Neuronal stem cell (in vitro differentiated cells): ENCODE data around the gene FXN.
"Not testable (repeated sequence)": the region's sequence is repeated elsewhere in the genome, so short reads cannot be mapped to it uniquely, and the experiment has no call there.

Source experiments
- DNase-seq: peaks from one replicate; pipeline ENCODE4 v3.0.0-alpha.2; 2013; ENCODE audit warnings: low spot score
- H2AFZ ChIP-seq: one replicate; pipeline ENCODE4 v1.6.1; 2013; ENCODE audit warnings: mild to moderate bottlenecking, low read length, inconsistent platforms
- H2AK5ac ChIP-seq: 2 replicates; pipeline ENCODE4 v1.6.1; 2013; ENCODE audit warnings: low read depth, mild to moderate bottlenecking, inconsistent platforms, low read length, moderate library complexity, mixed read lengths
- H2BK120ac ChIP-seq: 2 replicates; pipeline ENCODE4 v1.6.1; 2013; ENCODE audit warnings: low read depth, mild to moderate bottlenecking, inconsistent platforms, low read length, moderate library complexity, mixed read lengths
- H2BK12ac ChIP-seq: one replicate; pipeline ENCODE4 v1.6.1; 2013; ENCODE audit warnings: low read length, inconsistent platforms
- H2BK15ac ChIP-seq: 2 replicates; pipeline ENCODE4 v1.6.1; 2013; ENCODE audit warnings: mild to moderate bottlenecking, low read length, inconsistent platforms, mixed read lengths
- H2BK5ac ChIP-seq: one replicate; pipeline ENCODE4 v1.6.1; 2013; ENCODE audit warnings: inconsistent platforms, mild to moderate bottlenecking, low read length, moderate library complexity
- H3K14ac ChIP-seq: one replicate; pipeline ENCODE4 v1.6.1; 2013; ENCODE audit warnings: low read length, inconsistent platforms
- H3K18ac ChIP-seq: 2 replicates; pipeline ENCODE4 v1.6.1; 2013; ENCODE audit warnings: low read length, inconsistent platforms
- H3K23ac ChIP-seq: 2 replicates; pipeline ENCODE4 v1.6.1; 2013; ENCODE audit warnings: low read depth, mild to moderate bottlenecking, mixed read lengths, low read length, inconsistent platforms; ENCODE audit not compliant: poor library complexity
- H3K27ac ChIP-seq: replicated peaks from 3 replicates; pipeline ENCODE4 v1.5.1; 2013; ENCODE audit warnings: low read length, inconsistent platforms
- H3K27me3 ChIP-seq, 3 experiments: 2 replicates each; pipeline ENCODE4 v1.6.1; 2013; ENCODE audit warnings: low read length in 3 of 3, mild to moderate bottlenecking in 2 of 3, inconsistent platforms in 1 of 3, low read depth in 1 of 3, mixed read lengths in 1 of 3, moderate library complexity in 1 of 3; ENCODE audit not compliant: control insufficient read depth in 3 of 3, insufficient read depth in 3 of 3
- H3K36me3 ChIP-seq, 2 donors: replicated peaks in 1 of 2; 2 replicates each; pipeline ENCODE4 v1.6.1; 2013; ENCODE audit warnings: low read length in 2 of 2; ENCODE audit not compliant: control insufficient read depth in 2 of 2, insufficient read depth in 2 of 2
- H3K4ac ChIP-seq: 2 replicates; pipeline ENCODE4 v1.6.1; 2013; ENCODE audit warnings: inconsistent platforms, mild to moderate bottlenecking, low read length, moderate library complexity
- H3K4me1 ChIP-seq, 2 donors: 1 replicate in 1 of 2; 2 replicates in 1 of 2; pipeline ENCODE4 v1.6.1; 2013; ENCODE audit warnings: low read length in 2 of 2, low read depth in 1 of 2; ENCODE audit not compliant: control insufficient read depth in 2 of 2, insufficient read depth in 1 of 2
- H3K4me2 ChIP-seq: one replicate; pipeline ENCODE4 v1.6.1; 2013; ENCODE audit warnings: mild to moderate bottlenecking, low read length, inconsistent platforms; ENCODE audit not compliant: insufficient read depth, poor library complexity, severe bottlenecking
- H3K4me3 ChIP-seq, 2 donors: 2 replicates each; pipeline ENCODE4 v1.5.1; 2013; ENCODE audit warnings: low read length in 2 of 2, mild to moderate bottlenecking in 2 of 2, inconsistent platforms in 1 of 2, moderate library complexity in 1 of 2
- H3K79me1 ChIP-seq: one replicate; pipeline ENCODE4 v1.6.1; 2013; ENCODE audit warnings: low read depth, mild to moderate bottlenecking, inconsistent platforms, low read length, moderate library complexity
- H3K9ac ChIP-seq: one replicate; pipeline ENCODE4 v1.6.1; 2013; ENCODE audit warnings: mild to moderate bottlenecking, low read depth, low read length, inconsistent platforms; ENCODE audit not compliant: poor library complexity
- H3K9me3 ChIP-seq, 2 donors: replicated peaks in 1 of 2; 2 replicates each; pipeline versions ENCODE3 to v1.6.1; 2013; ENCODE audit warnings: low read length in 2 of 2, mild to moderate bottlenecking in 2 of 2, inconsistent platforms in 1 of 2, low read depth in 1 of 2, mixed read lengths in 1 of 2, moderate library complexity in 1 of 2; ENCODE audit not compliant: control insufficient read depth in 2 of 2, insufficient read depth in 1 of 2
- H4K8ac ChIP-seq: one replicate; pipeline ENCODE4 v1.6.1; 2013; ENCODE audit warnings: low read depth, mild to moderate bottlenecking, inconsistent platforms, low read length, moderate library complexity
- H4K91ac ChIP-seq: one replicate; pipeline ENCODE4 v1.6.1; 2013; ENCODE audit warnings: low read length, low read depth, mild to moderate bottlenecking, inconsistent platforms; ENCODE audit not compliant: poor library complexity
- WGBS, 2 donors: extraction: QIAGEN DNeasy Blood & Tissue Kit; methylation state at CpG; one replicate each; pipeline ENCODE4 v1.1.7; 2013; ENCODE audit warnings: missing lambda C conversion rate in 2 of 2, mixed read lengths in 1 of 2; ENCODE audit not compliant: insufficient read length in 2 of 2, insufficient replicate concordance in 1 of 2; ENCODE audit errors: extremely low coverage in 2 of 2; 5-methylcytosine and 5-hydroxymethylcytosine counted together

The FXN gene

DNA sequence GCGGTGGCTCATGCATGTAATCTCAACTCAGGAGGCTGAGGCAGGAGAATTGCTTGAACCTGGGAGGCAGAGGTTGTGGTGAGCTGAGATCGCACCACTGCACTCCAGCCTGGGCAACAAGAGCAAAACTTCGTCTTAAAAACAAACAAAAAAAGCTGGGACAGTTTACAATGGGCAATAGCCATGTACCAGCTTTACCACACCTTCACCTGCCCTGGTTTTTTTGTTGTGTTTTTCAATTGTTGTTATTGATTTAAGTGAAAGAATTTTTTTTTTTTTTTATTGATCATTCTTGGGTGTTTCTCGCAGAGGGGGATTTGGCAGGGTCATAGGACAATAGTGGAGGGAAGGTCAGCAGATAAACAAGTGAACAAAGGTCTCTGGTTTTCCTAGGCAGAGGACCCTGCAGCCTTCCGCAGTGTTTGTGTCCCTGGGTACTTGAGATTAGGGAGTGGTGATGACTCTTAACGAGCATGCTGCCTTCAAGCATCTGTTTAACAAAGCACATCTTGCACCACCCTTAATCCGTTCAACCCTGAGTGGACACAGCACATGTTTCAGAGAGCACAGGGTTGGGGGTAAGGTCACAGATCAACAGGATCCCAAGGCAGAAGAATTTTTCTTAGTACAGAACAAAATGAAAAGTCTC lies 67.9 kb downstream of the FXN start:
- H2BK5ac ChIP-seq, H3K23ac ChIP-seq, H3K4me1 ChIP-seq, H3K18ac ChIP-seq, H3K9me3 ChIP-seq, H2BK120ac ChIP-seq, H3K36me3 ChIP-seq, H3K27me3 ChIP-seq, H3K4me2 ChIP-seq, DNase-seq, H3K79me1 ChIP-seq, H2AFZ ChIP-seq, H3K14ac ChIP-seq, H2AK5ac ChIP-seq, H2BK12ac ChIP-seq, H4K8ac ChIP-seq, H2BK15ac ChIP-seq, H3K9ac ChIP-seq, H3K4ac ChIP-seq, H3K27ac ChIP-seq, H3K4me3 ChIP-seq, H4K91ac ChIP-seq: not testable (repeated sequence)
- WGBS, 2 donors = no CpG with 5 or more reads among the region's 7 CpGs

DNA sequence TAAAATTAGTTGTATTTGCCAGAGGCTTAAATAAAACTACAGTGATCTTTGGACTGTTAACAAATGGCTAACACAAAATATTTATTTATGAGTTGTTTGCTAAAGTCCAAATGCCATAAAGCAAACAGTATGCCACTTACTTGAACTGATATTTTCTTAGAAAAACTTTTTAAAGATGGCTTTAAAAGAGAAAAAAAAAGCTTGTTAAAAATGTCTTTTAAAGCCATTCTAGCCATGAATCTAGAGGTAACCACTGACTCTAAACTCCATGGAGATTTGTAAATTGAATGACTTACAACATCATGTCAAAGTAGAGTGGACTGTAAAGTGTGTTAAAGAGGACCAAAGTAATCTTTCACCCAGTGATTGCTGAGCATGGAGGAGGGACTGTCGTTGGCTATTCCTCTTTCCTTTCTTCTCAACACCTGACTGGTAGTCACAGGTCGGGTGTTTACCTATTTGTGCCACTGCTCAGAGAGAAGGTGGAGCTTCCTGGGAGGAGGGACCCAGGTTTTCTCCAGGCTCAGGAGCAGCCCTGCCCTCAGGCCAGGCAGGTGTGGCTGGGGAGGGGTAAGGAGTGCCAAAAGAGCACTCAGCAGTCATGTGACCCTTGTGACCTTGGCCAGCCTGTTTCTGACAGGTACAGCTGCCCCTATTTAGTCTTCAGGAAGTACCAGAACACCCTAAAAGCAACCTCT lies 69.4 kb downstream of the FXN start:
- Histone ChIP-seq H3K9me3 (no peaks in the 10 kb centered on the region), H3K4me3 (no peak overlapping the region), H3K36me3 (no peaks in the 10 kb centered on the region), H2BK15ac (no peak overlapping the region), H2AFZ (no peak overlapping the region), H4K8ac (no peak overlapping the region), H4K91ac (no peak overlapping the region), H3K9ac (no peak overlapping the region), H3K4me1 (peaks cover 0 to 3% of the 10 kb centered on the region in 2 donors), H3K4ac (no peak overlapping the region), H3K27ac (no peak overlapping the region), H3K14ac (no peak overlapping the region), H3K18ac (peak overlapping the region; percentile 50), H3K4me2 (no peak overlapping the region), H2BK120ac (no peak overlapping the region), H2BK12ac (no peak overlapping the region), H2BK5ac (no peak overlapping the region), H3K27me3 (no peaks in the 10 kb centered on the region), H2AK5ac (no peak overlapping the region), H3K23ac (no peak overlapping the region), H3K79me1 (no peaks in the 10 kb centered on the region)
- no CpG with 5 or more reads among the region's 2 CpGs for WGBS, 2 donors
- no peak for DNase-seq

DNA sequence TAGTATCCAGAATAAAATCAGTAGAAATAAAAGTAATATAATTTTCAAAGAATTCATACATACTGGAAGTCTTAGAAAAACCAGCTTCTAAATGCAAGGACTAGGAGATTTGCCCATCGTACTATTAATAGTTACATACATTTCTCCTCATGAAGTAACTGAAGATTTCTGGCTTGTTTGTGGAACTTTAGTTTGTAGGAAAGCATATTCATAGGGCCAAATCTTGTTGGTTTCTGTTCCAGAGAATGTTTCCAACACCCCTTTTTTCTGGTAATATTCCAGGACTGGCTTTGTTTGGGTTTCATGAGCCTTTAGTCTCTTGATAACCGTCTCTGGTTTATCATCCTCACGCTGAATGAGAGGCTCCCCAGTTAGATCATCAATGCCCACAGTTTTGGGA lies 72.2 kb downstream of the FXN start:
- Histone ChIP-seq H3K79me1 (no peaks in the 10 kb centered on the region), H3K4me1 (peaks cover 0 to 3% of the 10 kb centered on the region in 2 donors), H3K36me3 (no peaks in the 10 kb centered on the region), H3K4ac (no peak overlapping the region), H2AK5ac (no peak overlapping the region), H3K27me3 (no peaks in the 10 kb centered on the region), H4K8ac (no peak overlapping the region), H3K23ac (no peak overlapping the region), H2AFZ (no peak overlapping the region), H3K14ac (no peak overlapping the region), H3K9me3 (no peaks in the 10 kb centered on the region), H3K4me3 (no peak overlapping the region), H2BK5ac (no peak overlapping the region), H3K27ac (no peak overlapping the region), H4K91ac (no peak overlapping the region), H2BK15ac (no peak overlapping the region), H3K4me2 (no peak overlapping the region), H3K18ac (no peak overlapping the region), H3K9ac (no peak overlapping the region), H2BK12ac (no peak overlapping the region), H2BK120ac (no peak overlapping the region)
- no CpG with 5 or more reads among the region's 3 CpGs for WGBS, 2 donors
- DNase-seq = no peak

- DNase-seq, H2AFZ ChIP-seq, H3K9ac ChIP-seq, H2BK12ac ChIP-seq, H2AK5ac ChIP-seq, H3K4me2 ChIP-seq, H4K8ac ChIP-seq, H2BK120ac ChIP-seq, H3K27ac ChIP-seq, H4K91ac ChIP-seq, H3K14ac ChIP-seq, H3K9me3 ChIP-seq, H3K36me3 ChIP-seq, H3K79me1 ChIP-seq, H3K23ac ChIP-seq, H3K27me3 ChIP-seq, H2BK15ac ChIP-seq, H3K4me3 ChIP-seq, H2BK5ac ChIP-seq, H3K4me1 ChIP-seq, H3K18ac ChIP-seq, H3K4ac ChIP-seq: not testable (repeated sequence)
- WGBS, 2 donors = no CpG with 5 or more reads among the region's 14 CpGs
Observed at GRCh38 chr9:69108706-69109105, 73.2 kb downstream of the FXN start.
